SIG-M5 treated with dmso at 0.1 percent for 504 hours (cell line): Measurements from ENCODE around the gene PRR14L.
"Not testable (repeated sequence)": the region's sequence is repeated elsewhere in the genome, so short reads cannot be mapped to it uniquely, and the experiment has no call there.

Experiments
- DNase-seq: peaks from one replicate; lab custom pipeline; 2025; ENCODE audit not compliant: unreplicated experiment; lab: John Stamatoyannopoulos, UW

Gene PRR14L

DNA sequence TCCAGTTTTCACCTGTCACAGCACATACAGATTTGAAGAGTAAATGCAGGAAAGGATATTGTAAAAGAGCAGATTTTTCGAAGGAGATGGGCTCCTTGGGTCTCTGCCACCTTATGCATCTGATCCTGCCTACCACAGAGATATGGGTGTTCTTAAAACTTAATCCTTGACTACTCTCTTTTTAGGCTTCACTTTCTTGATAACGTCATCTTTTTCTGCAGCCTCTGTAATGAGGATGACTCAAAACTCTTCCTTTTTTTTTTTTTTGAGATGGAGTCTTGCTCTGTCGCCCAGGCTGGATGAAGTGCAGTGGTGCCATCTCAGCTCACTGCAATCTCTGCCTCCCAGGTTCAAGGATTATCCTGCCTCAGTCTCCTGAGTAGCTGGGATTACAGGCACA lies 7.8 kb downstream of the PRR14L start:
- no peak for DNase-seq

DNA sequence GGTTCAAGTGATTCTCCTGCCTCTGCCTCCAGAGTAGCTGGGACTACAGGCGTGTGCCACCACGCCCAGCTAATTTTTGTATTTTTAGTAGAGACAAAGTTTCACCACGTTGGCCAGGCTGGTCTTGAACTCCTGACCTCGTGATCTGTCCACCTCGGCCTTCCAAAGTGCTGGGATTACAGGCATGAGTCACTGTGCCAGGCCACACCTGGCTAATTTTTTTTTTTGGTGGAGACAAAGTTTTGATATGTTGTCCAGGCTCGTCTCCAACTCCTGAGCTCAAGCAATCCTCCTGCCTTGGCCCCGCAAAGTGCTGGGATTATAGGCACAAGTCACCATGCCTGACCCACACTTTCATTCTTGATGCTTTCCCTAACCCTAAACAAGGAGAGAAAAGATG lies 9.6 kb downstream of the PRR14L start:
- DNase-seq = not testable (repeated sequence)

DNA sequence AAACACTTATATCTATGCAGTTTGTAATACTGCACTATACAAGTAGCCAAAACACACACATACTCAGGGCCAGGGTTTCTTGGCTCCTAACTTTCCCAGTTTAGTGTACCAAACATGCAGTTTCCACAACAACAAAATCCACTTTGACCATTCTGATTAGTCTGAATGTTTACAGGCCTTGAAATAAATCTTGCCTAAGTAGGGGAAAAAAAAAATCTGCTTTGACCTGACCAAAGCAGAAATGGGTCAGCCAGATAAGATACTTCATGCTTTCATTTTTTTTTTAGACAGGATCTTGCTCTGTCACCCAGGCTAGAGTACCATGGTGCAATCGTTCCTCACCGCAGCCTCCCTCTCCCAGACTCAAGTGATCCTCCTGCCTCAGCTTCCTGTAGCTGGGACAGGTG lies 10.1 kb downstream of the PRR14L start:
- no peak for DNase-seq

DNA sequence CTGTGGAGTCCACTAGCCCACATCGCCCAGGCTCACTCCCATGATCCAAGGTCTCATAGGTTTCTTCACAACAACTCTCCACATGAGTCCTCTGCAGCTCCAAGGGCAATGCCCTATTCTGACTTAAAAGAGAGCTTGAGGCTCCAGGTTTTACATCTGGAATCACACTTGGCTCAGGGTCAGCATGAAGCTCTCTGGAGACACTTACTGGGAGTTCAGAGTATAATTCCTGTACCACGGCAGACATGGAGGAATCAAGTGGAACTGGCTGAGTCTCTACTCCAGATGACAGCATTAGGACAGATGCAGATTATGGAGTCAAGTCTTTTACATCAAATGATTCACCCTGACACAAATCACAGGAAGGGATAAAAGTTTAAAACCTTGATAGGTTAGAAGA lies 11.4 kb downstream of the PRR14L start:
- DNase-seq = no peak

DNA sequence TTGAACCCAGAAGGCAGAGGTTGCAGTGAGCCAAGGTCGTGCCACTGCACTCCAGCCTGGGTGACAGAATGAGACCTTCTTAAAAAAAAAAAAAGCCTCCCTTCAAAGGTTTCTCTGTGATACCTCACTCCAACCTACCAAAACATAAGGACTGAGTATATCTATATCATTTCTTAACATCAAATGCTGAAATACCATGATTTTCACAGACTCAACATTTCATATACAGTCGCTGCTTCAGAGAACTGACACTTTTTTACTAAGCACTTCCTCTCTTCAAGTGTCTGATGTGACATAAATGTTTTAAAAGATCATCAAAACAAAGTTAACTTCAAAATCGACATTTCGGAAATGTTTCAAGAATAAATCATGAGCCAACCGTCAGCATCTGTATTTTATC lies 12.0 kb downstream of the PRR14L start:
- no peak for DNase-seq

- no peak for DNase-seq
These were observed 13.5 kb downstream of the PRR14L start for GRCh38 chr22:31736458-31736857.

- DNase-seq = no peak
These were observed 15.4 kb downstream of the PRR14L start for GRCh38 chr22:31734512-31734911.

GRCh38 chr22:31733580-31734079 lies 16.3 kb downstream of the PRR14L start:
- no peak for DNase-seq

- no peak for DNase-seq
These were observed 17.7 kb downstream of the PRR14L start for GRCh38 chr22:31732089-31732829.

- no peak for DNase-seq
These were observed 19.6 kb downstream of the PRR14L start for GRCh38 chr22:31730344-31730711.

DNA sequence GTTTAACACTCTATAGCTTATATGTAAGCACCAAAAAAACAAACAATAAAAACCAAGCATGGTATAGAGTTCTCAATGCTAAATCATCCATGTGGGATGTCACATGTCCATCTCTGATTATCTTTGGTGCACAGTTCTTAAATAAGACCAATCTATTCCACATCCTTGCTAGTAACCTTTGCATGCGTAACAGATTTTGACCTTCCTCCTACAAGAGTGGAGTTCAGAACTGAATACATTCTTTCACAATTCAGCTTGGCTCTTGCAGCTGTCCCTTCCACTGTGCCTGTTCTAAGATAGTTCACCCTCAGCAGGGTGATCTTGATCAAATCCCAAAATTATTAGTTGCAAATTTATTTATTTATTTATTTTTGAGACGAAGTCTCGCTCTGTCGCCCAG lies 21.1 kb downstream of the PRR14L start:
- DNase-seq = no peak

DNA sequence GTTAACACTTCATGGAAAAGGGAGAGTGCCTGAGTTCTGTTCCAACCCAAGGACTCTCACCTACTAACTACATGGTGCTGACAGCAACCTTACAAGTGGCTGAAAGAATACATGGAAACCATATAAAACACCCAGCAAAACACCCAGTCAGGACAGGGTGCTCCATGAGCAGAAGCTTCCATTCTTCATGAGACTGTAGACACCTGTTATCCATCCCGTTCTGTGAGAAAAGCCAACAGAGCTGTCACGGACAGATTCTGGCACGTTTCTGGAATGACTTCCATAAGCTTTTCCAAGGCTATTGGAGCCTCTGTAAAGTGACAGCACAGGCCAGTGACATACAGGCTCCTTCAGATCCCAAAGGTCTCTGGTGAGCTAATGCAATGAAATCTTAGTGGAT lies 23.2 kb downstream of the PRR14L start:
- no peak for DNase-seq

GRCh38 chr22:31723723-31724122 lies 26.2 kb downstream of the PRR14L start:
- DNase-seq = no peak

DNA sequence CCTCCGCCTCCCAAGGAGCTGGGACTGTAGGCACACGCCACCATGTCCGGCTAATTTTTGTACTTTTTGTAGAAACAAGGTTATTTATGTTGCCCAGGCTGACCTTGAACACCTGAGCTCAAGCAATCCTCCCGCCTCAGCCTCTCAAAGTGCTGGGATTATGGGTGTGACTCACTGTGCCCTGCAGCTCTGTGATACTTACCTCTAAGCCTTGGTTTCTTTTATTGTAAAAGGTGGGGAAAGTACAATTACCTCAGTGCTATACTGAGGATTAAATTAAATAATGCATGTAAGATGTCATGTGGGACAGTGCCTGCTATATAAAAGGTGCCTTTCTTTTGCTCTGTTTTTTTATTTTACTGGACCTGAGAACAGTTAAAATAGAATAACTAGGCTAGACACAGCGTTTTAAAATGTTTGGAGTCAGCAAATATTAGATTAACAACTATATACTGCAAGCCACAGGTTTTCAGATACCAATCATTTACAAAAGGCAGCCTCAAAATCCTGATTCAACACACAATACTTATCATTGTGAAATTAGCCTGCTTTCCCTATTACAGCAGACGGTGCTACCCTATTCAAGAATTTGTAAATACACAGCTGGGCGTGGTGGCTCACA lies 30.0 kb downstream of the PRR14L start:
- DNase-seq = no peak

DNA sequence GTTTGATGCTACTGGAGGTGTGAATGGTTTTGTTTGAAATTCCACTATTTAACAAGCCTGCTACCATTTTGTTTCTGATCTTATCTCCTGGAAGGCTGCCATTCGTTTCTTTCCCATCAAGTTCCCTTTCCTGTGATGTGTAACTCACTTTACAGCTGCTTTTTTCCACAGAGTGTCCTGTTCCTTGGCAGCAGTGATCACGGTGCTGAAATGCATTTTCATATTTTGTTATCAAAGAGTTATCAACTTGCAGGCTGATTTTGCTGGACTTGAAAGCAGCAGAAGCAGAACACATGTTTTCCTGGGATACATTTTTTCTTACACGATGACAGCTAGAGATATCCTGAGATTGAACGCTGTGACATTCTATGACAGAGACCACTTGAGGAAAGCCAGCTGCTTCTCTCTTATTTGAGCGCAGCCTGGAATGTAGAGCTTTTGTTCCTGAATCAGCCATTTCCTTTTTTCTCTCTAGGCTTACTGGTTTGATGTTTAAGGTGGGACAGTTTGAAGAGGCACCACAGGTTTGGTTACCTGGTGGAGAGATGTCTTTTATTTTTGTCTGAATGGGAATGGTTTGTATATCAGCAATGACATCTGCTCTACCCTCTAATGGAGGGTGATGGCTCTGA lies 34.7 kb downstream of the PRR14L start:
- no peak for DNase-seq

DNA sequence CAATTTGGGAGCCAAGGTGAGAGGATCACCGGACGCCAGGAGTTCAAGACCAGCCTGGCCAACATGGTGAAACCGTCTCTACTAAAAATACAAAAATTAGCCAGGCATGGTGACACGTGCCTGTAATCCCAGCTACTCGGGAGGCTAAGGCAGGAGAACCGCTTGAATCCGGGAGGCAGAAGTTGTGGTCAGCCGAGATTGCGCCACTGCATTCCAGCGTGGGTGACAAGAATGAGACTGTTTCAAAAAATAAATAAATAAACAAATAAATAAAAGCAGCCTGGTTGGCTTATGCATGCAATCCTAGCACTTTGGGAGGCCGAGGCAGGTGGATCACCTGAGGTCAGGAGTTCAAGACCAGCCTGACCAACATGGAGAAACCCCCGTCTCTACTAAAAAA lies 38.7 kb downstream of the PRR14L start:
- DNase-seq = not testable (repeated sequence)

- DNase-seq = no peak
These were observed 42.4 kb downstream of the PRR14L start for GRCh38 chr22:31707519-31707918.

GRCh38 chr22:31695423-31695822 lies 54.5 kb downstream of the PRR14L start:
- DNase-seq = no peak

- DNase-seq = not testable (repeated sequence)
These were observed 55.9 kb downstream of the PRR14L start for GRCh38 chr22:31694046-31694445.

- DNase-seq = peak; percentile 49
These were observed 57.6 kb downstream of the PRR14L start for GRCh38 chr22:31692186-31692886.

DNA sequence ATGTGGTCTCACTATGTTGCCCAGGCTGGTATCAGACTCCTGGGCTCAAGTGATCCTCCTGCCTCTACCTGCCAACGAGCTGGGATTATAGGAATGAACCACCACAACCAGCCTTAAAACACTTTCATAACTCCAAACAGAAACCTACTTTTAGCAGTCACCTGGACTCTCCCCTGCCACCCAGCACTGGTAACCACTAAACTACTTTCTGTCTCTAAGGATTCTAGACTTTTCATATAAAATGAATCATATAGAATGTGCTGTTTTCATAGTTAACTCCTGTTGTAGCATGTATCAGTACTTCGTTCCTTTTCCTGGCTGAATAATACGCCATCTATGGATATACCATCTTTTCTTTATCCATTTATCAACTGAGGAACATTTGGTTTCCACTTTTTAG lies 58.5 kb downstream of the PRR14L start:
- no peak for DNase-seq
